H9 (cell line): ENCODE measurements around the gene IL1R2. TPM values are rescaled to one million over a fixed set of nuclear protein-coding genes. Genes with fewer than 3 reads are reported as not detected.

ENCODE experiments used
- DNase-seq: peaks from one replicate; pipeline ENCODE4 v3.0.0-alpha.2; 2017
- H2AFZ ChIP-seq: one replicate; pipeline ENCODE4 v1.6.1; 2013; ENCODE audit warnings: mild to moderate bottlenecking, low read length, control low read depth, moderate library complexity
- H2AK5ac ChIP-seq: 2 replicates; pipeline ENCODE4 v1.6.1; 2013; ENCODE audit warnings: low read length, control low read depth, mixed read lengths; ENCODE audit not compliant: insufficient read length
- H2BK120ac ChIP-seq: one replicate; pipeline ENCODE4 v1.6.1; 2013; ENCODE audit warnings: low read depth, mild to moderate bottlenecking, low read length, control low read depth, inconsistent platforms; ENCODE audit not compliant: poor library complexity, severe bottlenecking
- H2BK12ac ChIP-seq: 2 replicates; pipeline ENCODE4 v1.6.1; 2013; ENCODE audit warnings: low read length, control low read depth, mixed read lengths, low read depth; ENCODE audit not compliant: insufficient read length
- H2BK15ac ChIP-seq: 2 replicates; pipeline ENCODE4 v1.6.1; 2013; ENCODE audit warnings: low read depth, low read length, control low read depth
- H2BK20ac ChIP-seq: one replicate; pipeline ENCODE4 v1.6.1; 2013; ENCODE audit warnings: low read depth, mild to moderate bottlenecking, low read length, control low read depth, inconsistent platforms; ENCODE audit not compliant: poor library complexity, severe bottlenecking
- H2BK5ac ChIP-seq: 2 replicates; pipeline ENCODE4 v1.6.1; 2013; ENCODE audit warnings: low read length, control low read depth, mixed read lengths; ENCODE audit not compliant: insufficient read length
- H3K14ac ChIP-seq: 2 replicates; pipeline ENCODE4 v1.6.1; 2013; ENCODE audit warnings: low read length, control low read depth; ENCODE audit not compliant: insufficient read depth
- H3K18ac ChIP-seq: 2 replicates; pipeline ENCODE4 v1.6.1; 2013; ENCODE audit warnings: low read depth, mild to moderate bottlenecking, mixed read lengths, low read length, control low read depth; ENCODE audit not compliant: insufficient read length
- H3K23ac ChIP-seq: 2 replicates; pipeline ENCODE4 v1.6.1; 2013; ENCODE audit warnings: low read length, control low read depth, mixed read lengths, low read depth; ENCODE audit not compliant: insufficient read length
- H3K23me2 ChIP-seq: 2 replicates; pipeline ENCODE4 v1.6.1; 2013; ENCODE audit warnings: low read depth, mild to moderate bottlenecking, mixed read lengths, low read length, control low read depth; ENCODE audit not compliant: insufficient read length, poor library complexity, severe bottlenecking
- H3K27ac ChIP-seq: 2 replicates; pipeline ENCODE4 v1.5.1; 2013; ENCODE audit warnings: low read length, control low read depth, mixed read lengths, low read depth; ENCODE audit not compliant: insufficient read length
- H3K27me3 ChIP-seq: 2 replicates; pipeline ENCODE4 v1.6.1; 2013; ENCODE audit warnings: low read length, control low read depth, inconsistent platforms; ENCODE audit not compliant: insufficient read depth
- H3K4ac ChIP-seq: 2 replicates; pipeline ENCODE4 v1.6.1; 2013; ENCODE audit warnings: low read depth, mild to moderate bottlenecking, control low read depth, inconsistent platforms, low read length, moderate library complexity
- H3K4me1 ChIP-seq: 2 replicates; pipeline ENCODE4 v1.6.1; 2013; ENCODE audit warnings: low read length, control low read depth, inconsistent platforms; ENCODE audit not compliant: insufficient read depth
- H3K4me2 ChIP-seq: 2 replicates; pipeline ENCODE4 v1.6.1; 2013; ENCODE audit warnings: low read length, control low read depth, mixed read lengths; ENCODE audit not compliant: insufficient read length, insufficient read depth
- H3K56ac ChIP-seq: 2 replicates; pipeline ENCODE4 v1.6.1; 2013; ENCODE audit warnings: low read depth, mild to moderate bottlenecking, mixed read lengths, low read length, control low read depth; ENCODE audit not compliant: insufficient read length
- H3K79me1 ChIP-seq: 2 replicates; pipeline ENCODE4 v1.6.1; 2013; ENCODE audit warnings: low read depth, mild to moderate bottlenecking, moderate library complexity, low read length, control low read depth, inconsistent platforms; ENCODE audit not compliant: insufficient read depth, poor library complexity, severe bottlenecking
- H3K79me2 ChIP-seq: 2 replicates; pipeline ENCODE4 v1.6.1; 2013; ENCODE audit warnings: low read length, control low read depth, inconsistent platforms; ENCODE audit not compliant: insufficient read depth
- H3K9ac ChIP-seq: 2 replicates; pipeline ENCODE4 v1.6.1; 2013; ENCODE audit warnings: low read length, control low read depth, mixed read lengths; ENCODE audit not compliant: insufficient read length; ENCODE audit errors: extremely low read depth
- H3K9me3 ChIP-seq: one replicate; pipeline ENCODE4 v1.6.1; 2013; ENCODE audit warnings: low read depth, low read length, inconsistent platforms; ENCODE audit not compliant: control insufficient read depth
- H3T11ph ChIP-seq: one replicate; pipeline ENCODE4 v1.6.1; 2013; ENCODE audit warnings: mild to moderate bottlenecking, low read length, control low read depth, inconsistent platforms
- H4K20me1 ChIP-seq: one replicate; pipeline ENCODE4 v1.6.1; 2013; ENCODE audit not compliant: control insufficient read depth, insufficient read length, insufficient read depth
- H4K5ac ChIP-seq: 2 replicates; pipeline ENCODE4 v1.6.1; 2013; ENCODE audit warnings: low read depth, mild to moderate bottlenecking, mixed read lengths, low read length, control low read depth; ENCODE audit not compliant: insufficient read length
- H4K8ac ChIP-seq: replicated peaks from 2 replicates; pipeline ENCODE4 v1.6.1; 2013; ENCODE audit warnings: low read length, control low read depth, mixed read lengths, low read depth; ENCODE audit not compliant: insufficient read length
- H4K91ac ChIP-seq: 2 replicates; pipeline ENCODE4 v1.6.1; 2013; ENCODE audit warnings: low read depth, mild to moderate bottlenecking, moderate library complexity, mixed read lengths, low read length, control low read depth; ENCODE audit not compliant: insufficient read length
- H3K27ac Mint-ChIP-seq, 3 experiments: 2 replicates in 2 of 3; 3 replicates in 1 of 3; pipeline ENCODE4 v1.8.0; 2020 to 2021; ENCODE audit warnings: mixed read lengths in 3 of 3, mild to moderate bottlenecking in 1 of 3, moderate library complexity in 1 of 3
- H3K27me3 Mint-ChIP-seq: 2 replicates; pipeline ENCODE4 v1.8.0; 2021; ENCODE audit warnings: low read depth, mild to moderate bottlenecking, moderate library complexity, mixed read lengths
- H3K36me3 Mint-ChIP-seq, 3 experiments: 2 replicates in 2 of 3; 3 replicates in 1 of 3; pipeline ENCODE4 v1.8.0; 2020 to 2021; ENCODE audit warnings: low read depth in 3 of 3, mixed read lengths in 3 of 3; ENCODE audit not compliant: insufficient read depth in 1 of 3
- H3K4me1 Mint-ChIP-seq, 2 experiments: 2 replicates each; pipeline ENCODE4 v1.8.0; 2020; ENCODE audit warnings: mixed read lengths in 2 of 2
- H3K4me3 Mint-ChIP-seq, 2 experiments: 2 replicates in 1 of 2; 3 replicates in 1 of 2; pipeline ENCODE4 v1.8.0; 2020 to 2021; ENCODE audit warnings: mild to moderate bottlenecking in 2 of 2, mixed read lengths in 2 of 2, moderate library complexity in 1 of 2
- H3K9me3 Mint-ChIP-seq, 2 experiments: 2 replicates in 1 of 2; 3 replicates in 1 of 2; pipeline ENCODE4 v1.8.0; 2020; ENCODE audit warnings: mild to moderate bottlenecking in 2 of 2, mixed read lengths in 2 of 2, moderate library complexity in 1 of 2
- WGBS: extraction: QIAGEN DNeasy Blood & Tissue Kit; methylation state at CpG from one replicate; pipeline ENCODE4 v1.1.7; 2013; ENCODE audit warnings: missing lambda C conversion rate, low lambda C conversion rate, mixed read lengths; ENCODE audit not compliant: insufficient read length; ENCODE audit errors: extremely low coverage; 5-methylcytosine and 5-hydroxymethylcytosine counted together
- total RNA-seq: library from RNA; stranded (reverse); gene quantifications from 2 replicates; pipeline ENCODE4 v1.2.1, GENCODE V29; 2021
- TF ChIP-seq, protein P1 (sequence below): fragments of 200-600 bp; sonication (generic); conservative IDR thresholded peaks from 3 replicates; pipeline ENCODE4 v1.8.0; 2021; ENCODE audit warnings: antibody characterized with exemption, mild to moderate bottlenecking

The IL1R2 gene
- total RNA-seq, 1 experiment from 2014 or later: not detected

DNA sequence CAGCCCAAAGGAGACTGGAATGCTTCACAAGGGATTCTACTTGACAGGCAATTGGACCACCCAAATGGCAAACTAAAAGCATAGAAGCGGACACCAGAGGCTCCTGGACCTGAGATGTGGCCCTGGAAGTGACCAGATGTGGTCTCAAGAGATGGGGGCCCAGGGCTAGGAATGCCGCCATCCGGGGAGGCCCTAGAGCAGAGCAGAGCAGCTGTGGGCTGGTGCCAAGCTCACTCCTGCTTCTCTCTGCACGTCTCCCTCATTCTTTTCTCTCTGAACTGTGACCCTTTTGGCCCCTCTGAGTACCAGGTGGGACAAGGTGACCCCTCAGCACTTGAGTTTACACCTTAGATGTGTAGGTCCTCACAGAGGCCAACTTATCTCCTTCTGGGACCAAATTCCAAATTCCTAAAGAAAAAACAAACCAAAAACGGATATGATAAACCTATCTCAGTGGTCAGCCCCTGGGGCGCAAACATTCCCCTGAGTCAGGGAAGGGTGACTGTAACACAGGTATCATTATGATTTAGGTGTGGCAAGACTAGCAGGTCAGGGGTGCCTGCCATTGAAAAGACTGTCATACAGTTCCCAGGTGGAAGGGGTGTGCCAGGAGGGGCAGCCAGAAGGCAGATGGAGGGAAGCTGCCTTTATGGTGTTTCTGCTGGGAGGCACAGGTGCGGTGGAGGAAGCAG is 6.5 kb upstream of the IL1R2 start:
- H3K4me2 ChIP-seq: no peak overlapping the region
- no peak overlapping the region for H3K23ac ChIP-seq
- Mint-ChIP-seq H3K27me3 (no peaks in the 10 kb centered on the region), H3K36me3 (no peaks in the 10 kb centered on the region), H3K9me3 (no peaks in the 10 kb centered on the region), H3K4me1 (peaks cover 20 to 28% of the 10 kb centered on the region in 2 experiments), H3K4me3 (no peak overlapping the region), H3K27ac (no peak overlapping the region; a peak in 2 of 7 replicates)
- no peaks in the 10 kb centered on the region for H3K23me2 ChIP-seq
- H2AK5ac ChIP-seq: no peak overlapping the region
- DNase-seq: no peak
- H3K4me1 ChIP-seq: peaks cover 3% of the 10 kb centered on the region; the same call in 1 of the 2 replicates
- no peak overlapping the region for H3K14ac ChIP-seq
- no peak overlapping the region for H3K56ac ChIP-seq
- no peak overlapping the region for H4K91ac ChIP-seq
- no peak overlapping the region for H2BK120ac ChIP-seq
- H3K79me2 ChIP-seq: no peaks in the 10 kb centered on the region
- H2BK12ac ChIP-seq: no peak overlapping the region
- H3K4ac ChIP-seq: no peak overlapping the region
- no peak overlapping the region for H3K27ac ChIP-seq
- H3T11ph ChIP-seq: no peak overlapping the region
- H3K9ac ChIP-seq: no peak overlapping the region
- no peaks in the 10 kb centered on the region for H4K20me1 ChIP-seq
- TF ChIP-seq, protein P1, sequence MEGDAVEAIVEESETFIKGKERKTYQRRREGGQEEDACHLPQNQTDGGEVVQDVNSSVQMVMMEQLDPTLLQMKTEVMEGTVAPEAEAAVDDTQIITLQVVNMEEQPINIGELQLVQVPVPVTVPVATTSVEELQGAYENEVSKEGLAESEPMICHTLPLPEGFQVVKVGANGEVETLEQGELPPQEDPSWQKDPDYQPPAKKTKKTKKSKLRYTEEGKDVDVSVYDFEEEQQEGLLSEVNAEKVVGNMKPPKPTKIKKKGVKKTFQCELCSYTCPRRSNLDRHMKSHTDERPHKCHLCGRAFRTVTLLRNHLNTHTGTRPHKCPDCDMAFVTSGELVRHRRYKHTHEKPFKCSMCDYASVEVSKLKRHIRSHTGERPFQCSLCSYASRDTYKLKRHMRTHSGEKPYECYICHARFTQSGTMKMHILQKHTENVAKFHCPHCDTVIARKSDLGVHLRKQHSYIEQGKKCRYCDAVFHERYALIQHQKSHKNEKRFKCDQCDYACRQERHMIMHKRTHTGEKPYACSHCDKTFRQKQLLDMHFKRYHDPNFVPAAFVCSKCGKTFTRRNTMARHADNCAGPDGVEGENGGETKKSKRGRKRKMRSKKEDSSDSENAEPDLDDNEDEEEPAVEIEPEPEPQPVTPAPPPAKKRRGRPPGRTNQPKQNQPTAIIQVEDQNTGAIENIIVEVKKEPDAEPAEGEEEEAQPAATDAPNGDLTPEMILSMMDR: no peak
- no peak overlapping the region for H4K5ac ChIP-seq
- no peaks in the 10 kb centered on the region for H3K27me3 ChIP-seq
- no peak overlapping the region for H2BK20ac ChIP-seq
- no peaks in the 10 kb centered on the region for H3K9me3 ChIP-seq
- no CpG with 5 or more reads among the region's 7 CpGs for WGBS
- no peak overlapping the region for H2BK5ac ChIP-seq
- H3K79me1 ChIP-seq: no peaks in the 10 kb centered on the region
- H3K18ac ChIP-seq: no peak overlapping the region
- H2BK15ac ChIP-seq: no peak overlapping the region
- no peak overlapping the region for H4K8ac ChIP-seq
- H2AFZ ChIP-seq: no peak overlapping the region
